ENCODE data around the gene ANO10.

GRCh38 chr3:43531835-43532234 is 90.0 kb downstream of the ANO10 start:
- TF ChIP-seq REST (IDR thresholded peaks at IDR 0.05; ENCODE audit: low read depth) (no peak), CREB1 (IDR thresholded peaks at IDR 0.05; ENCODE audit: low read depth) (no peak), NFIC (IDR thresholded peaks at IDR 0.05) (no peak), TAF1 (IDR thresholded peaks at IDR 0.05; ENCODE audit: low read depth) (no peak), EP300 (IDR thresholded peaks at IDR 0.05; ENCODE audit: borderline replicate concordance) (no peak), ZBTB7A (IDR thresholded peaks at IDR 0.05; ENCODE audit: low read depth) (no peak), CEBPB (IDR thresholded peaks at IDR 0.05) (no peak), RAD21 (IDR thresholded peaks at IDR 0.05; ENCODE audit: low read depth) (no peak), FOXM1 (IDR thresholded peaks at IDR 0.05; ENCODE audit: borderline replicate concordance, low read depth) (no peak), MAX (IDR thresholded peaks at IDR 0.05) (no peak), TEAD4 (IDR thresholded peaks at IDR 0.05) (no peak)
